Measurements from ENCODE around the gene ADIPOR2.

DNA sequence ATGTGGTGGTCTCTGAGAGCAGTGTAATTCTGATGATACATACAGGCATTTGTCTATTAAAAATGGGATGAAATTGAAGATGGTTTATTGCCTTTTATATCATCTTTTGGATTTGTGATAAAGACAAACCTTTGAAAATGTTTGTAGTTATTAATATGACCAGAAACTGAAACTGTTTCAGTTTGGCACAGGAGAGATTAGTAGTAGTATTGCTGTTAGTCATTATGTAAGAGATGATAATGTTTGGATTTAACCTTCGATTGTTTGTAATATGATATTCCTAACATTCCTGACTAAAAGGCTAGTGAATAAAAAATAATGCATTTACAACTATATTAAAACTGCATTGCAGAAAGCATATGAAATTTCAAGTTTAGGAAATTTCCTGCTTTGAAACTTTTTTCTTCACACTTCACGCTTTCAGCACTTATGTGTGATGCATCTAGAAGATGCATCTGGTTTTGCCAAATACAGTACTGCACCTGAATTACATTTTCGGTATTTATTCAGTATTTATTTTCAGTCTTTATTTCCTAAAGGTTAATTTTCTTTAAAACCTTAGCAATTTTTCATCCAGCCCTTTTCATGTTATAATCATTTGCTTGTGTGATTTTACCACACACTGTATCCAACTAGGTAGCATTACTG is 25.5 kb downstream of the ADIPOR2 start:
- TF ChIP-seq, protein P1, sequence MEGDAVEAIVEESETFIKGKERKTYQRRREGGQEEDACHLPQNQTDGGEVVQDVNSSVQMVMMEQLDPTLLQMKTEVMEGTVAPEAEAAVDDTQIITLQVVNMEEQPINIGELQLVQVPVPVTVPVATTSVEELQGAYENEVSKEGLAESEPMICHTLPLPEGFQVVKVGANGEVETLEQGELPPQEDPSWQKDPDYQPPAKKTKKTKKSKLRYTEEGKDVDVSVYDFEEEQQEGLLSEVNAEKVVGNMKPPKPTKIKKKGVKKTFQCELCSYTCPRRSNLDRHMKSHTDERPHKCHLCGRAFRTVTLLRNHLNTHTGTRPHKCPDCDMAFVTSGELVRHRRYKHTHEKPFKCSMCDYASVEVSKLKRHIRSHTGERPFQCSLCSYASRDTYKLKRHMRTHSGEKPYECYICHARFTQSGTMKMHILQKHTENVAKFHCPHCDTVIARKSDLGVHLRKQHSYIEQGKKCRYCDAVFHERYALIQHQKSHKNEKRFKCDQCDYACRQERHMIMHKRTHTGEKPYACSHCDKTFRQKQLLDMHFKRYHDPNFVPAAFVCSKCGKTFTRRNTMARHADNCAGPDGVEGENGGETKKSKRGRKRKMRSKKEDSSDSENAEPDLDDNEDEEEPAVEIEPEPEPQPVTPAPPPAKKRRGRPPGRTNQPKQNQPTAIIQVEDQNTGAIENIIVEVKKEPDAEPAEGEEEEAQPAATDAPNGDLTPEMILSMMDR (conservative IDR thresholded peaks at IDR 0.05; ENCODE audit: low read depth, low read length): no peak
- no peak for TF ChIP-seq EZH2 (IDR thresholded peaks at IDR 0.05; ENCODE audit: borderline replicate concordance, low read depth, low read length, poor library complexity, severe bottlenecking)

Data from A673 (cell line).